H9 (cell line): Measurements from ENCODE around the gene PPP1R14B. TPM values are rescaled to one million over a fixed set of nuclear protein-coding genes. Genes with fewer than 3 reads are reported as not detected.

Source experiments
- DNase-seq: peaks from one replicate; pipeline ENCODE4 v3.0.0-alpha.2; 2017
- H2AFZ ChIP-seq: one replicate; pipeline ENCODE4 v1.6.1; 2013; ENCODE audit warnings: mild to moderate bottlenecking, low read length, control low read depth, moderate library complexity
- H2AK5ac ChIP-seq: 2 replicates; pipeline ENCODE4 v1.6.1; 2013; ENCODE audit warnings: low read length, control low read depth, mixed read lengths; ENCODE audit not compliant: insufficient read length
- H2BK120ac ChIP-seq: one replicate; pipeline ENCODE4 v1.6.1; 2013; ENCODE audit warnings: low read depth, mild to moderate bottlenecking, low read length, control low read depth, inconsistent platforms; ENCODE audit not compliant: poor library complexity, severe bottlenecking
- H2BK12ac ChIP-seq: 2 replicates; pipeline ENCODE4 v1.6.1; 2013; ENCODE audit warnings: low read length, control low read depth, mixed read lengths, low read depth; ENCODE audit not compliant: insufficient read length
- H2BK15ac ChIP-seq: 2 replicates; pipeline ENCODE4 v1.6.1; 2013; ENCODE audit warnings: low read depth, low read length, control low read depth
- H2BK20ac ChIP-seq: one replicate; pipeline ENCODE4 v1.6.1; 2013; ENCODE audit warnings: low read depth, mild to moderate bottlenecking, low read length, control low read depth, inconsistent platforms; ENCODE audit not compliant: poor library complexity, severe bottlenecking
- H2BK5ac ChIP-seq: 2 replicates; pipeline ENCODE4 v1.6.1; 2013; ENCODE audit warnings: low read length, control low read depth, mixed read lengths; ENCODE audit not compliant: insufficient read length
- H3K14ac ChIP-seq: 2 replicates; pipeline ENCODE4 v1.6.1; 2013; ENCODE audit warnings: low read length, control low read depth; ENCODE audit not compliant: insufficient read depth
- H3K18ac ChIP-seq: 2 replicates; pipeline ENCODE4 v1.6.1; 2013; ENCODE audit warnings: low read depth, mild to moderate bottlenecking, mixed read lengths, low read length, control low read depth; ENCODE audit not compliant: insufficient read length
- H3K23ac ChIP-seq: 2 replicates; pipeline ENCODE4 v1.6.1; 2013; ENCODE audit warnings: low read length, control low read depth, mixed read lengths, low read depth; ENCODE audit not compliant: insufficient read length
- H3K23me2 ChIP-seq: 2 replicates; pipeline ENCODE4 v1.6.1; 2013; ENCODE audit warnings: low read depth, mild to moderate bottlenecking, mixed read lengths, low read length, control low read depth; ENCODE audit not compliant: insufficient read length, poor library complexity, severe bottlenecking
- H3K27ac ChIP-seq: 2 replicates; pipeline ENCODE4 v1.5.1; 2013; ENCODE audit warnings: low read length, control low read depth, mixed read lengths, low read depth; ENCODE audit not compliant: insufficient read length
- H3K27me3 ChIP-seq: 2 replicates; pipeline ENCODE4 v1.6.1; 2013; ENCODE audit warnings: low read length, control low read depth, inconsistent platforms; ENCODE audit not compliant: insufficient read depth
- H3K4ac ChIP-seq: 2 replicates; pipeline ENCODE4 v1.6.1; 2013; ENCODE audit warnings: low read depth, mild to moderate bottlenecking, control low read depth, inconsistent platforms, low read length, moderate library complexity
- H3K4me1 ChIP-seq: 2 replicates; pipeline ENCODE4 v1.6.1; 2013; ENCODE audit warnings: low read length, control low read depth, inconsistent platforms; ENCODE audit not compliant: insufficient read depth
- H3K4me2 ChIP-seq: 2 replicates; pipeline ENCODE4 v1.6.1; 2013; ENCODE audit warnings: low read length, control low read depth, mixed read lengths; ENCODE audit not compliant: insufficient read length, insufficient read depth
- H3K56ac ChIP-seq: 2 replicates; pipeline ENCODE4 v1.6.1; 2013; ENCODE audit warnings: low read depth, mild to moderate bottlenecking, mixed read lengths, low read length, control low read depth; ENCODE audit not compliant: insufficient read length
- H3K79me1 ChIP-seq: 2 replicates; pipeline ENCODE4 v1.6.1; 2013; ENCODE audit warnings: low read depth, mild to moderate bottlenecking, moderate library complexity, low read length, control low read depth, inconsistent platforms; ENCODE audit not compliant: insufficient read depth, poor library complexity, severe bottlenecking
- H3K79me2 ChIP-seq: 2 replicates; pipeline ENCODE4 v1.6.1; 2013; ENCODE audit warnings: low read length, control low read depth, inconsistent platforms; ENCODE audit not compliant: insufficient read depth
- H3K9ac ChIP-seq: 2 replicates; pipeline ENCODE4 v1.6.1; 2013; ENCODE audit warnings: low read length, control low read depth, mixed read lengths; ENCODE audit not compliant: insufficient read length; ENCODE audit errors: extremely low read depth
- H3K9me3 ChIP-seq: one replicate; pipeline ENCODE4 v1.6.1; 2013; ENCODE audit warnings: low read depth, low read length, inconsistent platforms; ENCODE audit not compliant: control insufficient read depth
- H3T11ph ChIP-seq: one replicate; pipeline ENCODE4 v1.6.1; 2013; ENCODE audit warnings: mild to moderate bottlenecking, low read length, control low read depth, inconsistent platforms
- H4K20me1 ChIP-seq: one replicate; pipeline ENCODE4 v1.6.1; 2013; ENCODE audit not compliant: control insufficient read depth, insufficient read length, insufficient read depth
- H4K5ac ChIP-seq: 2 replicates; pipeline ENCODE4 v1.6.1; 2013; ENCODE audit warnings: low read depth, mild to moderate bottlenecking, mixed read lengths, low read length, control low read depth; ENCODE audit not compliant: insufficient read length
- H4K8ac ChIP-seq: replicated peaks from 2 replicates; pipeline ENCODE4 v1.6.1; 2013; ENCODE audit warnings: low read length, control low read depth, mixed read lengths, low read depth; ENCODE audit not compliant: insufficient read length
- H4K91ac ChIP-seq: 2 replicates; pipeline ENCODE4 v1.6.1; 2013; ENCODE audit warnings: low read depth, mild to moderate bottlenecking, moderate library complexity, mixed read lengths, low read length, control low read depth; ENCODE audit not compliant: insufficient read length
- H3K27ac Mint-ChIP-seq, 3 experiments: 2 replicates in 2 of 3; 3 replicates in 1 of 3; pipeline ENCODE4 v1.8.0; 2020 to 2021; ENCODE audit warnings: mixed read lengths in 3 of 3, mild to moderate bottlenecking in 1 of 3, moderate library complexity in 1 of 3
- H3K27me3 Mint-ChIP-seq: 2 replicates; pipeline ENCODE4 v1.8.0; 2021; ENCODE audit warnings: low read depth, mild to moderate bottlenecking, moderate library complexity, mixed read lengths
- H3K36me3 Mint-ChIP-seq, 3 experiments: 2 replicates in 2 of 3; 3 replicates in 1 of 3; pipeline ENCODE4 v1.8.0; 2020 to 2021; ENCODE audit warnings: low read depth in 3 of 3, mixed read lengths in 3 of 3; ENCODE audit not compliant: insufficient read depth in 1 of 3
- H3K4me1 Mint-ChIP-seq, 2 experiments: 2 replicates each; pipeline ENCODE4 v1.8.0; 2020; ENCODE audit warnings: mixed read lengths in 2 of 2
- H3K4me3 Mint-ChIP-seq, 2 experiments: 2 replicates in 1 of 2; 3 replicates in 1 of 2; pipeline ENCODE4 v1.8.0; 2020 to 2021; ENCODE audit warnings: mild to moderate bottlenecking in 2 of 2, mixed read lengths in 2 of 2, moderate library complexity in 1 of 2
- H3K9me3 Mint-ChIP-seq, 2 experiments: 2 replicates in 1 of 2; 3 replicates in 1 of 2; pipeline ENCODE4 v1.8.0; 2020; ENCODE audit warnings: mild to moderate bottlenecking in 2 of 2, mixed read lengths in 2 of 2, moderate library complexity in 1 of 2
- WGBS: extraction: QIAGEN DNeasy Blood & Tissue Kit; methylation state at CpG from one replicate; pipeline ENCODE4 v1.1.7; 2013; ENCODE audit warnings: missing lambda C conversion rate, low lambda C conversion rate, mixed read lengths; ENCODE audit not compliant: insufficient read length; ENCODE audit errors: extremely low coverage; 5-methylcytosine and 5-hydroxymethylcytosine counted together
- total RNA-seq: library from RNA; stranded (reverse); gene quantifications from 2 replicates; pipeline ENCODE4 v1.2.1, GENCODE V29; 2021
- TF ChIP-seq, protein P1 (sequence below): fragments of 200-600 bp; sonication (generic); conservative IDR thresholded peaks from 3 replicates; pipeline ENCODE4 v1.8.0; 2021; ENCODE audit warnings: antibody characterized with exemption, mild to moderate bottlenecking

The PPP1R14B gene
- total RNA-seq, 1 experiment from 2014 or later = 358 TPM

- Histone ChIP-seq H2AK5ac (no peak overlapping the region), H4K91ac (no peak overlapping the region), H2BK5ac (no peak overlapping the region), H4K20me1 (no peaks in the 10 kb centered on the region), H3K18ac (no peak overlapping the region), H4K8ac (no peak overlapping the region), H3K4ac (no peak overlapping the region), H3K79me1 (no peaks in the 10 kb centered on the region), H3K9ac (no peak overlapping the region), H3K23ac (no peak overlapping the region), H3K27ac (no peak overlapping the region), H2AFZ (no peak overlapping the region), H3K27me3 (no peaks in the 10 kb centered on the region), H2BK15ac (no peak overlapping the region), H2BK20ac (no peak overlapping the region), H3K4me1 (no peaks in the 10 kb centered on the region), H3K79me2 (no peaks in the 10 kb centered on the region), H3K23me2 (no peaks in the 10 kb centered on the region), H3K9me3 (no peaks in the 10 kb centered on the region), H3K56ac (no peak overlapping the region), H3K4me2 (no peak overlapping the region), H4K5ac (no peak overlapping the region), H2BK12ac (no peak overlapping the region), H3T11ph (no peak overlapping the region), H2BK120ac (no peak overlapping the region), H3K14ac (no peak overlapping the region)
- WGBS = no CpG with 5 or more reads among the region's 18 CpGs
- no peaks in the 10 kb centered on the region for H3K9me3 Mint-ChIP-seq
- H3K4me1 Mint-ChIP-seq = peaks cover 0 to 8% of the 10 kb centered on the region in 2 experiments; a peak in 3 of 4 replicates
- no peak overlapping the region; a peak in 1 of 5 replicates for H3K4me3 Mint-ChIP-seq
- no peak for DNase-seq
- TF ChIP-seq, protein P1, sequence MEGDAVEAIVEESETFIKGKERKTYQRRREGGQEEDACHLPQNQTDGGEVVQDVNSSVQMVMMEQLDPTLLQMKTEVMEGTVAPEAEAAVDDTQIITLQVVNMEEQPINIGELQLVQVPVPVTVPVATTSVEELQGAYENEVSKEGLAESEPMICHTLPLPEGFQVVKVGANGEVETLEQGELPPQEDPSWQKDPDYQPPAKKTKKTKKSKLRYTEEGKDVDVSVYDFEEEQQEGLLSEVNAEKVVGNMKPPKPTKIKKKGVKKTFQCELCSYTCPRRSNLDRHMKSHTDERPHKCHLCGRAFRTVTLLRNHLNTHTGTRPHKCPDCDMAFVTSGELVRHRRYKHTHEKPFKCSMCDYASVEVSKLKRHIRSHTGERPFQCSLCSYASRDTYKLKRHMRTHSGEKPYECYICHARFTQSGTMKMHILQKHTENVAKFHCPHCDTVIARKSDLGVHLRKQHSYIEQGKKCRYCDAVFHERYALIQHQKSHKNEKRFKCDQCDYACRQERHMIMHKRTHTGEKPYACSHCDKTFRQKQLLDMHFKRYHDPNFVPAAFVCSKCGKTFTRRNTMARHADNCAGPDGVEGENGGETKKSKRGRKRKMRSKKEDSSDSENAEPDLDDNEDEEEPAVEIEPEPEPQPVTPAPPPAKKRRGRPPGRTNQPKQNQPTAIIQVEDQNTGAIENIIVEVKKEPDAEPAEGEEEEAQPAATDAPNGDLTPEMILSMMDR = no peak
- no peaks in the 10 kb centered on the region for H3K27me3 Mint-ChIP-seq
- H3K27ac Mint-ChIP-seq = no peak overlapping the region
- H3K36me3 Mint-ChIP-seq = peaks cover 51 to 87% (median 69%) of the 10 kb centered on the region in 3 experiments
Measured at GRCh38 chr11:64261556-64262080, 14.9 kb upstream of the PPP1R14B start.
